Fibroblast of the aortic adventitia (primary cell): ENCODE results near the gene MBLAC1. TPM values are rescaled to one million over a fixed set of nuclear protein-coding genes. Genes with fewer than 3 reads are reported as not detected.
A peak's percentile ranks its signal among the peaks of the same experiment; 100 is the strongest.

Source experiments
- DNase-seq: peaks from one replicate; pipeline ENCODE4 v3.0.0-alpha.2; 2010; ENCODE audit warnings: low read depth
- H3K4me3 ChIP-seq: 2 replicates; pipeline ENCODE4 v1.5.1; 2011; ENCODE audit warnings: low read depth, mild to moderate bottlenecking, control low read depth, low read length, moderate library complexity
- CTCF ChIP-seq: IDR thresholded peaks from 2 replicates; pipeline ENCODE4 v1.5.1; 2011; ENCODE audit warnings: mild to moderate bottlenecking, low read length, control low read depth, inconsistent platforms; ENCODE audit not compliant: insufficient read depth
- total RNA-seq: library from RNA; depleted of rRNA; stranded (reverse); fragments of >200 nt; gene quantifications from 2 replicates; pipeline ENCODE4 v1.2.3, GENCODE V29; 2012; ENCODE audit warnings: low replicate concordance

The MBLAC1 gene
- total RNA-seq, 1 donor, result 1.9 TPM

- DNase-seq, result no peak
- no peak overlapping the region for H3K4me3 ChIP-seq
- TF ChIP-seq CTCF, result no peak
These were observed 28.1 kb downstream of the MBLAC1 start for GRCh38 chr7:100154651-100155491.

DNA sequence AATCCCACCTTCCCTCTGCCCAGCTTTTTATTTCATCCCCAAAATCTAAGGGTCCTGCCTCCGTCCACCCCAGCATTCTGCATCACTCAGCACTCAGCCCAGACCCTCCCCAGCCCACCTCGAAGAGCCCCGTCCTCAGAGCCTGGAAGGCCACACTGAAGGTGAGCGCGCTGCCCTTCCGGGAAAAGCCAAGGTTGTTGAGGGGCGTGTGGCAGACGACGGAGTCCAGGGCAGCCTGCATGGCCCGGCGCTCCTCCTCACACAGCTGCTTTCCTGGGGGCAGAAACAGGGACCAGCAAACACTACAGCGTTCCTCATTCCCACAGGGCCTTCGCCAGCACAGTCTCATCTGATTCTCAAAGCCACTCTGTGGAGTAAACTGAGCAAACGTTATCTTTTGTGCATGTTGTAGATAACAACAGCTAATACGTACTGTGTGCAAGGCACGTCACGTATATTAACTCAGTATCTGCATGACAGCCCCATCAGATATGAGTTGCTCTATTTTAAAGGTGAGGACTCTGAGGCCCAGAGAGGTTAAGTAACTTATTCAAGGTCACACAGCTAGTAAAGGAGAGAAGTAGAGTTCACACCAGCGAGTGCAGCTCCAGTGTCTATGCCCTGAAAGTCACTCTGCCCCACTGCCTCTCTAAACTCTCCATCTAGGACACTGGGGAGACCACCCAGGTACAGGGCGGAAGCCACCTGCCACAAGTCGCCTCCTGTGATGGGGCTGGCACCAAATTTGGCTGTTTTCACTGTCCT, 29.0 kb downstream of the MBLAC1 start:
- H3K4me3 ChIP-seq, result no peak overlapping the region
- no peak for DNase-seq
- no peak for TF ChIP-seq CTCF

DNA sequence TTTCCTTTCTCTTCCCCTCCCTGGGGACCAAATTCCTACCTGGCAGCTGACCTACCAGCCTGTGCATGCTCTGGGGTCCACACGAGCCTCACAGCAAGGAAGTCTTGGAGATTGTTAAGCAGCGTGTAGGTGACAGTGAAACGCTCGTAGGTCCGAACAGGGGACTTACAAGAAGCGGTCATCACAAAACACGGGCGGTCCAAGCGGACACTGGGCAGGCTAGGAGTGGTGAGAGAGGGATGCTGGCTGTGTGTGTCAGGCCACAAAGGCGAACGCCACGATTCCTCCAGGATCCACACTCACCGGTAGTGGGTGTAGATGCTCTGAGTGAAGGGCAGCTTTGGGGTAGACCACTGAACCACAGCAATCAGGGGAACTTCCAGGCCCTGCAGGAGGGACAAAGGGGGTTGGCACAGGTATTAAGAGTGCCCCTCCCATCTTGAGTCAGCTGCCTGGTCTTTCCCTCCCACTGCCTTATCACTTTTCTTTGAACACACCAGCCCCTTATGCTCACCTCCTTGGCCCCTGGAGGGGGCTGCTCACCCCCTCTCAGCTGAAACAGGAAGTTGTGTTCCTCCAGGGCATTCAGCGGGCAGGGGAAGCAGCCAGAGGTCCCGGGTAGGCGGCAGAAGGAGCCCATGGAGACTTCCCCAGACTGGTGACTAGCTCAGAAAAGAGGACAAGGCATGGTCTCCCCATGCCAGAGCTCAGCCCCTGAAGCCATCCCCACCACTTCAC, 29.7 kb downstream of the MBLAC1 start:
- peak overlapping the region; percentile 77 for H3K4me3 ChIP-seq
- no peak for DNase-seq
- no peak for TF ChIP-seq CTCF

- no peak for TF ChIP-seq CTCF
These were observed 30.2 kb downstream of the MBLAC1 start for GRCh38 chr7:100157069-100157333.

GRCh38 chr7:100157334-100158228, 30.8 kb downstream of the MBLAC1 start:
- H3K4me3 ChIP-seq, result peak overlapping the region; percentile 77
- peak; percentile 40 for TF ChIP-seq CTCF
- DNase-seq, result peak; percentile 43

More at GRCh38 chr7:100157069-100157333, 30.2 kb downstream of the MBLAC1 start:
- H3K4me3 ChIP-seq, result peak overlapping the region; percentile 77
- DNase-seq, result no peak
